GM12878 (cell line): ENCODE data around the gene ZDHHC11B. TPM values are rescaled to one million over a fixed set of nuclear protein-coding genes. Genes with fewer than 3 reads are reported as not detected.
"Not testable (repeated sequence)": the region's sequence is repeated elsewhere in the genome, so short reads cannot be mapped to it uniquely, and the experiment has no call there.

Experiments
- ATAC-seq: fragments of 200-7000 bp; cut with Tn5 transposase; 3 replicates; pipeline ENCODE4 v1.9.1; 2020; ENCODE audit warnings: mild to moderate bottlenecking, moderate library complexity
- BruUV-seq: library from RNA; stranded (reverse); fragments of 400-500 nt; replicated peaks from 2 replicates; lab custom pipeline; 2021; lab: Mats Ljungman, UMichigan
- CTCF ChIA-PET: fragments of 300-600 bp; sonication (Branson Sonifier 250); formaldehyde crosslinking; extraction: SDS; loops from one replicate; lab custom pipeline; 2021; ENCODE audit warnings: inconsistent platforms; lab: Yijun Ruan, JAX
- POLR2A ChIA-PET: fragments of 350-600 bp; formaldehyde crosslinking; extraction: SDS; loops from one replicate; lab custom pipeline; 2021; ENCODE audit warnings: inconsistent platforms; lab: Charles Lee
- RAD21 ChIA-PET: fragments of 300-600 bp; sonication (Branson Sonifier 250); formaldehyde crosslinking; loops from one replicate; lab custom pipeline; 2023; ENCODE audit warnings: antibody characterized with exemption; ENCODE audit not compliant: unreplicated experiment; lab: Charles Lee
- SMC1A ChIA-PET: fragments of 300-600 bp; sonication (Branson Sonifier 250); formaldehyde crosslinking; loops from one replicate; lab custom pipeline; 2023; ENCODE audit not compliant: unreplicated experiment, uncharacterized antibody; lab: Charles Lee
- DNase-seq: peaks from one replicate; pipeline ENCODE4 v3.0.0-alpha.2; 2011; ENCODE audit warnings: low read depth, low spot score
- FAIRE-seq: peaks from 3 replicates; lab custom pipeline; 2011; peaks lifted over from hg19 to GRCh38; lab: Jason Lieb, UNC
- H2AFZ ChIP-seq: 2 replicates; pipeline ENCODE4 v1.6.0; 2011; ENCODE audit warnings: low read depth, low read length, control low read depth; ENCODE audit not compliant: control insufficient read depth
- H3K27ac ChIP-seq: 2 replicates; pipeline ENCODE4 v1.5.1; 2011; ENCODE audit warnings: control low read depth; ENCODE audit not compliant: control insufficient read depth, insufficient read depth
- H3K27me3 ChIP-seq, 2 experiments: replicated peaks in 1 of 2; 2 replicates each; pipeline versions ENCODE4 v1.6.0 to v1.6.1; 2011; ENCODE audit warnings: low read length in 1 of 2; ENCODE audit not compliant: control insufficient read depth in 2 of 2, insufficient read depth in 2 of 2
- H3K36me3 ChIP-seq, 2 experiments: 2 replicates each; pipeline ENCODE4 v1.5.1; 2011; ENCODE audit warnings: low read length in 1 of 2; ENCODE audit not compliant: control insufficient read depth in 2 of 2, insufficient read depth in 2 of 2
- H3K4me1 ChIP-seq: 2 replicates; pipeline ENCODE4 v1.6.1; 2011; ENCODE audit warnings: mild to moderate bottlenecking, low read length, moderate library complexity, mixed read lengths; ENCODE audit not compliant: control insufficient read depth, insufficient read depth
- H3K4me2 ChIP-seq: 2 replicates; pipeline ENCODE4 v1.6.0; 2011; ENCODE audit warnings: control low read depth; ENCODE audit not compliant: control insufficient read depth, insufficient read depth
- H3K4me3 ChIP-seq: fragments of 200-600 bp; sonication (generic); 2 replicates; pipeline ENCODE4 v1.5.1; 2016
- H3K79me2 ChIP-seq: 2 replicates; pipeline ENCODE4 v1.6.0; 2011; ENCODE audit warnings: low read length; ENCODE audit not compliant: control insufficient read depth, insufficient read depth
- H3K9ac ChIP-seq: 2 replicates; pipeline ENCODE4 v1.8.0; 2011; ENCODE audit warnings: low read length, control low read depth, mixed read lengths; ENCODE audit not compliant: control insufficient read depth, insufficient read depth
- H3K9me3 ChIP-seq: replicated peaks from 3 replicates; pipeline ENCODE4 v1.5.1; 2011; ENCODE audit warnings: mild to moderate bottlenecking, low read length; ENCODE audit not compliant: control insufficient read depth, insufficient read depth
- H4K20me1 ChIP-seq: 2 replicates; pipeline ENCODE4 v1.6.0; 2011; ENCODE audit not compliant: control insufficient read depth, insufficient read depth
- WGBS: methylation state at CpG from one replicate; pipeline ENCODE4 v1.1.6; 2016; ENCODE audit warnings: low lambda C conversion rate; ENCODE audit not compliant: insufficient replicate concordance, insufficient coverage; ENCODE audit errors: missing lambda C conversion rate; 5-methylcytosine and 5-hydroxymethylcytosine counted together
- in situ Hi-C: fragments of 300-500 bp; cut with MboI; formaldehyde crosslinking; loops from 9 replicates; pipeline ENCODE4 v1.14.3; 2018; ENCODE audit warnings: mixed read lengths
- intact Hi-C: fragments of 100-400 bp; cut with micrococcal nuclease; formaldehyde crosslinking; loops from one replicate; pipeline ENCODE4 v1.14.2; 2022; ENCODE audit not compliant: unreplicated experiment
- polyA plus RNA-seq, 11 experiments: library from polyadenylated mRNA; depleted of rRNA in 4 of 11; unstranded in 6 of 11; stranded (reverse) in 5 of 11; fragments of >200 nt; fragmentation: Nextera tagmentation in 4 of 11; fragmentation: Illumina TruSeq in 1 of 11; extraction: Ambion mirVana in 4 of 11; extraction: Trizol in 1 of 11; gene quantifications; 1 replicate in 1 of 11; 2 replicates in 10 of 11; pipeline versions ENCODE4 v1.2.1 to v1.2.3, GENCODE V29; 2011 to 2016; ENCODE audit warnings: inconsistent platforms in 2 of 11, missing spikeins in 2 of 11, low read depth in 1 of 11
- total RNA-seq, 4 experiments: library from RNA; depleted of rRNA in 3 of 4; stranded (reverse); fragments of >200 nt in 3 of 4; fragmentation: Illumina TruSeq in 1 of 4; extraction: Trizol in 1 of 4; gene quantifications; 2 replicates each; pipeline versions ENCODE4 v1.2.1 to v1.2.3, GENCODE V29; 2013 to 2021
- TF ChIP-seq, protein P1 (sequence below): fragments of 450-650 bp; formaldehyde crosslinking; IDR thresholded peaks from 2 replicates; pipeline ENCODE4 v1.4.0; 2020; ENCODE audit warnings: mild to moderate bottlenecking, moderate library complexity

ZDHHC11B gene
- total and polyA plus RNA-seq, 10 of the 15 experiments (the other 5 are each of a cell fraction or from before 2014, with no cell fraction given) = 0.01 to 0.10 (median 0.09) TPM; not detected in 7

DNA sequence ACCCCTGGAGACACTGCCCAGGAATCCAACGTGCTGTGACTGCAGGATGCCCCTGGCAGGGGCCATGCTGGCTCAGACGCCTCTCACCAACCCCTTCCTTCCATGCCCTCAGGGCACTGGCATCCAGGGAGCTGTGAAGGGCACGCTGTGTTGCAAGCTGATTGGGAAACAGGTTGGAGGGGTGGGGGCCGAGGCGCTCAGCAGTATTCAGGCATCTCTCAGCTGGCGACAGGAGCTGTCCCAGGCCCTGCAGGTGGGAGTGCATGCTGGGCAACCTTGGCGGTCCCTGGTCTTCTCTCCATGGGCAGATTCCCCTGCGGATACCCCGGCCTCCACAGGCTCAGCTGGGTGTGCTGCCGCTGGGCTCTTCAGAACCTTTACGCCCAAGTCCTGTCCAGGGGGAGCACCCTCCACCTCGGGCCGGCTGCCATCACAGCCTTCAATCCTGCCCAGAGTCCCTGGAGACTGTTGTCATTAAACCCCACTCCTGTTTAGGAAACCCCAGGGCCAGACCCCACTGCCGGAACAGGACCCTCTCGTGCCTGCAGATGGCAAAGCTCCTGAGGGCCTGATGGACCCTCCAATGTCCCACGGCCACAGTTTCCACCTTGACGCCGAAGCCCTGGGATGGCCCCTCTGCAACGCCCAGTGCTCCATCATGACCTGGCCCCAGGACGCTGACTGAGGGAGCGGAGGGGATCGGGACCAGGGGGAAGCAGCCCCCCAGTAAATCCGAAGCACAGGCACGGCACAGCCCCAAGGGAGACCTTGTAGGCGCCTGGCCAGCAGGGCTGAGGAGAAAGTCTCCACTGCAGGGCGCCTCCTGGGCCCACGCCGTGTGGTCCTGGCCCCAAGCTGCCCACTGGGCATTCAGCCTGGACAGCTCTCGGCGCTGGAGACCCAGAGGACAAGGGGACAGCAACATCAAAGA lies 100.7 kb downstream of the ZDHHC11B start (continued):
- TF ChIP-seq, protein P1, sequence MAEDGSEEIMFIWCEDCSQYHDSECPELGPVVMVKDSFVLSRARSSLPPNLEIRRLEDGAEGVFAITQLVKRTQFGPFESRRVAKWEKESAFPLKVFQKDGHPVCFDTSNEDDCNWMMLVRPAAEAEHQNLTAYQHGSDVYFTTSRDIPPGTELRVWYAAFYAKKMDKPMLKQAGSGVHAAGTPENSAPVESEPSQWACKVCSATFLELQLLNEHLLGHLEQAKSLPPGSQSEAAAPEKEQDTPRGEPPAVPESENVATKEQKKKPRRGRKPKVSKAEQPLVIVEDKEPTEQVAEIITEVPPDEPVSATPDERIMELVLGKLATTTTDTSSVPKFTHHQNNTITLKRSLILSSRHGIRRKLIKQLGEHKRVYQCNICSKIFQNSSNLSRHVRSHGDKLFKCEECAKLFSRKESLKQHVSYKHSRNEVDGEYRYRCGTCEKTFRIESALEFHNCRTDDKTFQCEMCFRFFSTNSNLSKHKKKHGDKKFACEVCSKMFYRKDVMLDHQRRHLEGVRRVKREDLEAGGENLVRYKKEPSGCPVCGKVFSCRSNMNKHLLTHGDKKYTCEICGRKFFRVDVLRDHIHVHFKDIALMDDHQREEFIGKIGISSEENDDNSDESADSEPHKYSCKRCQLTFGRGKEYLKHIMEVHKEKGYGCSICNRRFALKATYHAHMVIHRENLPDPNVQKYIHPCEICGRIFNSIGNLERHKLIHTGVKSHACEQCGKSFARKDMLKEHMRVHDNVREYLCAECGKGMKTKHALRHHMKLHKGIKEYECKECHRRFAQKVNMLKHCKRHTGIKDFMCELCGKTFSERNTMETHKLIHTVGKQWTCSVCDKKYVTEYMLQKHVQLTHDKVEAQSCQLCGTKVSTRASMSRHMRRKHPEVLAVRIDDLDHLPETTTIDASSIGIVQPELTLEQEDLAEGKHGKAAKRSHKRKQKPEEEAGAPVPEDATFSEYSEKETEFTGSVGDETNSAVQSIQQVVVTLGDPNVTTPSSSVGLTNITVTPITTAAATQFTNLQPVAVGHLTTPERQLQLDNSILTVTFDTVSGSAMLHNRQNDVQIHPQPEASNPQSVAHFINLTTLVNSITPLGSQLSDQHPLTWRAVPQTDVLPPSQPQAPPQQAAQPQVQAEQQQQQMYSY (CRISPR knock-in tag) = no peak

DNA sequence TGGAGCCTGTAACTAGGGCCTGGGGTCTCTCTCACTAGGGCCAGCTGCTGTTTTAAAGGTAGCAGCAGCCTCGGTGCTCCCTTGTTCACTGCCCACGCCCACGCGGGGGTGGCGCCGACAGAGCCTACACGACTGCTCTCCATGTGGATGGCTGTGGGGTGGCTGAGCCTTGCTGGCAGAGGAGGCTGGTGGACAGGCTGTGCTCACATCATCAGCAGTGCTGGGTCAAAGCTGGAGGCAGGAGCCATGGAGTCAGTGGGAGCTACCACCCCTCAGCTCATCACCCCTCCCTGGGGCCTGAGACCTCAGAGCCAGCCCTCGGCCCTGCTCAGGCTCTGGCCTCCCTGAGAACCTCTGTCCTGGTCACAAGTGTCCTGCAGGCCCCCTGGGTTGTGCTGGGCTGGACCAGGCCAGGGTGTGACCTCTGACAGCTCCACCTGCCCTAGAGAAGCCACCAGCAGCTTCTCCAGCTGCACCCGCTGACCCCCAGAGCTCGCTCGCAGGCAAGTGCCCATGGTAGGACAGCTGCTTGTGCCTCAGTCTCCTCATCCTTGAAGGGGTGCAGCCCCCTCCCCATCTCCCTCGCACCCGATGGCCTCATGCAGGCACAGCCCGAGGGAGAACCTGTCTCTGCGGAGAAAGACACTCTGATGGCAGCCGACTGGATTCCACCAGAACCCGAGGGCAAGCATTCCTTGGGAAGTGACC lies 101.7 kb downstream of the ZDHHC11B start:
- 34% methylated on average over 17 of the region's 17 CpGs for WGBS
- DNase-seq, H3K4me3 ChIP-seq, H4K20me1 ChIP-seq, CTCF ChIA-PET, H3K4me1 ChIP-seq, POLR2A ChIA-PET, H3K36me3 ChIP-seq, H3K79me2 ChIP-seq, SMC1A ChIA-PET, H3K4me2 ChIP-seq, intact Hi-C loops, H3K27ac ChIP-seq, H3K27me3 ChIP-seq, RAD21 ChIA-PET, H2AFZ ChIP-seq, H3K9ac ChIP-seq, BruUV-seq, H3K9me3 ChIP-seq, FAIRE-seq: not testable (repeated sequence)
- in situ Hi-C loops = loop anchor here (5.0 kb wide), 1 partner anchor 94 kb away; no protein-coding TSS in a partner anchor
- ATAC-seq = peak; percentile 15; the same call in 2 of the 3 replicates

DNA sequence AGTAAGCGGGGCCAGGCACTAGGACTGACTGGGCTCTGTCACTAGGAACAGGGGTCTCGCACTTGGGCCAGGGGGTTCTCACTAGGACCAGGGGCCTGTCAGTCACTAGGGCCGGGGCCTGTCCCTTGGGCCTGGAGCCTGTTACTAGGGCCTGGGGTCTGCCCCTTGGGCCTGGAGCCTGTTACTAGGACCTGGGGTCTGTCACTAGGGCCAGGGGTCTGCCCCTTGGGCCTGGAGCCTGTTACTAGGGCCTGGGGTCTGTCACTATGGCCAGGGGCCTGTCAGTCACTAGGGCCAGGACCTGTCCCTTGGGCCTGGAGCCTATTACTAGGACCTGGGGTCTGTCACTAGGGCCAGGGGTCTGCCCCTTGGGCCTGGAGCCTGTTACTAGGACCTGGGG lies 102.3 kb downstream of the ZDHHC11B start:
- H3K4me3 ChIP-seq, H3K27ac ChIP-seq, BruUV-seq, CTCF ChIA-PET, H3K27me3 ChIP-seq, H3K36me3 ChIP-seq, intact Hi-C loops, H4K20me1 ChIP-seq, H3K4me2 ChIP-seq, H2AFZ ChIP-seq, RAD21 ChIA-PET, DNase-seq, H3K9ac ChIP-seq, POLR2A ChIA-PET, H3K4me1 ChIP-seq, FAIRE-seq, ATAC-seq, SMC1A ChIA-PET, H3K9me3 ChIP-seq, H3K79me2 ChIP-seq: not testable (repeated sequence)
- in situ Hi-C loops = loop anchor here (5.0 kb wide), 1 partner anchor 95 kb away; no protein-coding TSS in a partner anchor
- WGBS = 63% methylated on average over 2 of the region's 3 CpGs
